Liver (tissue), 9 donors: Measurements from ENCODE around the gene UBASH3B. TPM values are rescaled to one million over a fixed set of nuclear protein-coding genes. Genes with fewer than 3 reads are reported as not detected.

Source experiments
- DNase-seq: peaks from one replicate; pipeline ENCODE4 v3.0.0-alpha.2; 2017; ENCODE audit warnings: low spot score
- H3K27ac ChIP-seq, 2 donors: one replicate each; pipeline ENCODE4 v1.7.0; 2013; ENCODE audit warnings: inconsistent platforms in 2 of 2, low read length in 2 of 2, control low read depth in 1 of 2, low read depth in 1 of 2, mild to moderate bottlenecking in 1 of 2
- H3K27me3 ChIP-seq, 4 donors: one replicate each; pipeline versions ENCODE4 v1.6.1 to v1.7.0; 2013; ENCODE audit warnings: low read length in 3 of 4, inconsistent platforms in 1 of 4, mild to moderate bottlenecking in 1 of 4, moderate library complexity in 1 of 4; ENCODE audit not compliant: control insufficient read depth in 4 of 4, insufficient read depth in 4 of 4
- H3K36me3 ChIP-seq, 4 donors: one replicate each; pipeline versions ENCODE4 v1.6.1 to v1.7.0; 2013; ENCODE audit warnings: low read length in 3 of 4, mild to moderate bottlenecking in 3 of 4, low read depth in 1 of 4, moderate library complexity in 1 of 4; ENCODE audit not compliant: control insufficient read depth in 4 of 4, insufficient read depth in 3 of 4
- H3K4me1 ChIP-seq, 4 donors: one replicate each; pipeline versions ENCODE4 v1.6.1 to v1.7.0; 2013; ENCODE audit warnings: low read length in 3 of 4, mild to moderate bottlenecking in 3 of 4, moderate library complexity in 1 of 4; ENCODE audit not compliant: control insufficient read depth in 4 of 4, insufficient read depth in 4 of 4
- H3K4me3 ChIP-seq, 3 donors: one replicate each; pipeline versions ENCODE4 v1.6.1 to v1.7.0; 2013; ENCODE audit warnings: low read length in 3 of 3, control low read depth in 1 of 3, low read depth in 1 of 3, mild to moderate bottlenecking in 1 of 3
- H3K9ac ChIP-seq, 2 donors: one replicate each; pipeline ENCODE4 v1.7.0; 2013; ENCODE audit warnings: low read length in 2 of 2, mild to moderate bottlenecking in 2 of 2, moderate library complexity in 2 of 2, control low read depth in 1 of 2, low read depth in 1 of 2
- H3K9me3 ChIP-seq, 4 donors: one replicate each; pipeline versions ENCODE4 v1.6.1 to v1.7.0; 2013; ENCODE audit warnings: low read length in 3 of 4; ENCODE audit not compliant: control insufficient read depth in 4 of 4
- ATF3 ChIP-seq: IDR thresholded peaks from 2 replicates; pipeline ENCODE4 v1.6.1; 2016; ENCODE audit warnings: antibody characterized with exemption
- EGR1 ChIP-seq, 2 donors: IDR thresholded peaks; 2 replicates each; pipeline ENCODE4 v1.6.1; 2016 to 2018; ENCODE audit warnings: antibody characterized with exemption in 2 of 2, low read depth in 2 of 2
- FOXA1 ChIP-seq: IDR thresholded peaks from 2 replicates; pipeline ENCODE4 v1.6.1; 2016; ENCODE audit warnings: antibody characterized with exemption
- FOXA2 ChIP-seq: IDR thresholded peaks from 2 replicates; pipeline ENCODE4 v1.6.1; 2016; ENCODE audit warnings: antibody characterized with exemption
- GABPA ChIP-seq, 2 donors: IDR thresholded peaks in 1 of 2; conservative IDR thresholded peaks in 1 of 2; 2 replicates each; pipeline ENCODE4 v1.6.1; 2016; ENCODE audit warnings: antibody characterized with exemption in 2 of 2, mild to moderate bottlenecking in 1 of 2, moderate library complexity in 1 of 2
- HNF4A ChIP-seq, 2 donors: conservative IDR thresholded peaks; 2 replicates each; pipeline ENCODE4 v1.6.1; 2016; ENCODE audit warnings: antibody characterized with exemption in 2 of 2, mild to moderate bottlenecking in 2 of 2
- HNF4G ChIP-seq: IDR thresholded peaks from 2 replicates; pipeline ENCODE4 v1.6.1; 2016; ENCODE audit warnings: antibody characterized with exemption
- NR2F2 ChIP-seq: IDR thresholded peaks from 2 replicates; pipeline ENCODE4 v1.6.1; 2016; ENCODE audit warnings: antibody characterized with exemption
- RAD21 ChIP-seq, 2 donors: IDR thresholded peaks; 2 replicates each; pipeline ENCODE4 v1.6.1; 2016; ENCODE audit warnings: antibody characterized with exemption in 2 of 2, mild to moderate bottlenecking in 2 of 2
- RXRA ChIP-seq, 2 donors: IDR thresholded peaks; 2 replicates each; pipeline ENCODE4 v1.6.1; 2017 to 2018; ENCODE audit warnings: antibody characterized with exemption in 2 of 2, mild to moderate bottlenecking in 1 of 2
- SP1 ChIP-seq: IDR thresholded peaks from 2 replicates; pipeline ENCODE4 v1.6.1; 2018; ENCODE audit warnings: antibody characterized with exemption, mild to moderate bottlenecking
- TAF1 ChIP-seq: conservative IDR thresholded peaks from 2 replicates; pipeline ENCODE4 v1.6.1; 2016; ENCODE audit warnings: antibody characterized with exemption, mild to moderate bottlenecking
- YY1 ChIP-seq: IDR thresholded peaks from 2 replicates; pipeline ENCODE4 v1.6.1; 2016; ENCODE audit warnings: antibody characterized with exemption, mild to moderate bottlenecking
- ZBTB33 ChIP-seq: IDR thresholded peaks from 2 replicates; pipeline ENCODE4 v1.6.1; 2016; ENCODE audit warnings: antibody characterized with exemption
- WGBS: extraction: QIAGEN DNeasy Blood & Tissue Kit; methylation state at CpG from one replicate; pipeline ENCODE4 v1.1.7; 2013; 5-methylcytosine and 5-hydroxymethylcytosine counted together
- polyA plus RNA-seq, 2 donors: library from polyadenylated mRNA; stranded (reverse) in 1 of 2; unstranded in 1 of 2; fragments of 200-250 nt in 1 of 2; fragments of >200 nt in 1 of 2; fragmentation: Nextera tagmentation in 1 of 2; extraction: Ambion mirVana in 1 of 2; gene quantifications; one replicate each; pipeline versions ENCODE4 v1.2.1 to v1.2.3, GENCODE V29; 2013 to 2015
- total RNA-seq, 2 donors: library from RNA; depleted of rRNA; stranded (reverse); fragments of >200 nt; gene quantifications; one replicate each; pipeline ENCODE4 v1.2.3, GENCODE V29; 2014
- TF ChIP-seq, protein P1 (sequence below): IDR thresholded peaks from 2 replicates; pipeline ENCODE4 v1.6.1; 2016; ENCODE audit warnings: antibody characterized with exemption, mild to moderate bottlenecking
- TF ChIP-seq, protein P2 (sequence below): fragments of 150-350 bp; IDR thresholded peaks from 2 replicates; pipeline ENCODE4 v1.5.1; 2017; ENCODE audit warnings: improper control_type of control experiment, low read depth, low read length; ENCODE audit not compliant: missing input control
- TF ChIP-seq, protein P3 (sequence below): IDR thresholded peaks from 2 replicates; pipeline ENCODE4 v1.6.1; 2016; ENCODE audit warnings: antibody characterized with exemption
- donor health status: healthy.
- donor health status: healthy.
- donor health status: healthy.
- donor health status: healthy.
- donor health status: healthy.

UBASH3B gene
- total and polyA plus RNA-seq, 4 donors: 0.48 to 5.5 (median 2.5) TPM

DNA sequence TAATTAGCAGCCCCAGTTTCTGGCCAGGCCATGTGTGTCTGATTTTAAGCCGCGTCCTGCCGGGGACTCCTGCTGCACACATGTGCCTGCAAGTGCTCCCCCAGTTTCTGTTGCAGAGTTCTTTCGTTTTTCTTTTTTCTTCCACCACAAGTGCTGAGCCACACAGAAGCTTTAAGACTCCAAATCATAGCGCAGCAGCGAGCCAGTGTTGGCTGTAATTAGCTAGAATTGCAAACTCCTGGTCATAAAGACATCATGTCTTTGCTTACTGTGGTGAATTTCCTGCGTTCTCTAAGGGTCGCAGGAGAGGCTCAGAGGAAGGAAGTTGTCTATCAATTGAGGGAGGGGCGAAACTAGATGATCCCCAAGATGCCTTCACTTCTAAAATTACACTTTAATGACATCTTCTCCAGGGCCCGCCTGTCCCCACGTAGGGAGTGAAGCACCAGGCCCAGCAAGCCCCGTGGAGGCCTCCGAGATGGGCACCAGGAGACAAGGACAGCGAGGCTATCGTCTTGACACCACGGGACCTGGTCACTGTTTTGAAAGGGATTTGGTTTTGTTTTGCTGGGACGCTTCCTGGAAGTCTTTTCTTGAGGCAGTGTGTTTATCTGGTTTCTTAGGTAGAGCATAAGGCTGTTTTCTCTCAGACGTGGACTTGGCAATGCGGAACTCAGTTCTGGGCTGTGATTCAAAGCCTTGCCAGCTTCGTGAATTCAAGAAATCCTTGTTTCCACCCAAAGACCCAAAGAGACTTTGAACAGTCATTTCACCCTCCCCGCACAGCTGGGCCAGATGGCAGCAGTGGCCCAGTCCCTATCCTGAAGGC is 71.8 kb downstream of the UBASH3B start:
- Histone ChIP-seq H3K4me1 (peaks cover 0 to 4% (median 1%) of the 10 kb centered on the region in 4 donors), H3K9me3 (no peaks in the 10 kb centered on the region), H3K27ac (peak overlapping the region; percentile 5 to 28), H3K9ac (peak overlapping the region in 1 of 2 donors; percentile 23), H3K36me3 (no peaks in the 10 kb centered on the region), H3K4me3 (no peak overlapping the region), H3K27me3 (no peaks in the 10 kb centered on the region)
- WGBS: 60% methylated on average over 21 of the region's 21 CpGs
- no peak for DNase-seq
- TF ChIP-seq, protein P1, sequence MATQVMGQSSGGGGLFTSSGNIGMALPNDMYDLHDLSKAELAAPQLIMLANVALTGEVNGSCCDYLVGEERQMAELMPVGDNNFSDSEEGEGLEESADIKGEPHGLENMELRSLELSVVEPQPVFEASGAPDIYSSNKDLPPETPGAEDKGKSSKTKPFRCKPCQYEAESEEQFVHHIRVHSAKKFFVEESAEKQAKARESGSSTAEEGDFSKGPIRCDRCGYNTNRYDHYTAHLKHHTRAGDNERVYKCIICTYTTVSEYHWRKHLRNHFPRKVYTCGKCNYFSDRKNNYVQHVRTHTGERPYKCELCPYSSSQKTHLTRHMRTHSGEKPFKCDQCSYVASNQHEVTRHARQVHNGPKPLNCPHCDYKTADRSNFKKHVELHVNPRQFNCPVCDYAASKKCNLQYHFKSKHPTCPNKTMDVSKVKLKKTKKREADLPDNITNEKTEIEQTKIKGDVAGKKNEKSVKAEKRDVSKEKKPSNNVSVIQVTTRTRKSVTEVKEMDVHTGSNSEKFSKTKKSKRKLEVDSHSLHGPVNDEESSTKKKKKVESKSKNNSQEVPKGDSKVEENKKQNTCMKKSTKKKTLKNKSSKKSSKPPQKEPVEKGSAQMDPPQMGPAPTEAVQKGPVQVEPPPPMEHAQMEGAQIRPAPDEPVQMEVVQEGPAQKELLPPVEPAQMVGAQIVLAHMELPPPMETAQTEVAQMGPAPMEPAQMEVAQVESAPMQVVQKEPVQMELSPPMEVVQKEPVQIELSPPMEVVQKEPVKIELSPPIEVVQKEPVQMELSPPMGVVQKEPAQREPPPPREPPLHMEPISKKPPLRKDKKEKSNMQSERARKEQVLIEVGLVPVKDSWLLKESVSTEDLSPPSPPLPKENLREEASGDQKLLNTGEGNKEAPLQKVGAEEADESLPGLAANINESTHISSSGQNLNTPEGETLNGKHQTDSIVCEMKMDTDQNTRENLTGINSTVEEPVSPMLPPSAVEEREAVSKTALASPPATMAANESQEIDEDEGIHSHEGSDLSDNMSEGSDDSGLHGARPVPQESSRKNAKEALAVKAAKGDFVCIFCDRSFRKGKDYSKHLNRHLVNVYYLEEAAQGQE: peak; percentile 29
- TF ChIP-seq SP1 (no peak), FOXA1 (no peak), TAF1 (no peak), NR2F2 (no peak), YY1 (no peak), ZBTB33 (no peak)
- TF ChIP-seq, protein P2, sequence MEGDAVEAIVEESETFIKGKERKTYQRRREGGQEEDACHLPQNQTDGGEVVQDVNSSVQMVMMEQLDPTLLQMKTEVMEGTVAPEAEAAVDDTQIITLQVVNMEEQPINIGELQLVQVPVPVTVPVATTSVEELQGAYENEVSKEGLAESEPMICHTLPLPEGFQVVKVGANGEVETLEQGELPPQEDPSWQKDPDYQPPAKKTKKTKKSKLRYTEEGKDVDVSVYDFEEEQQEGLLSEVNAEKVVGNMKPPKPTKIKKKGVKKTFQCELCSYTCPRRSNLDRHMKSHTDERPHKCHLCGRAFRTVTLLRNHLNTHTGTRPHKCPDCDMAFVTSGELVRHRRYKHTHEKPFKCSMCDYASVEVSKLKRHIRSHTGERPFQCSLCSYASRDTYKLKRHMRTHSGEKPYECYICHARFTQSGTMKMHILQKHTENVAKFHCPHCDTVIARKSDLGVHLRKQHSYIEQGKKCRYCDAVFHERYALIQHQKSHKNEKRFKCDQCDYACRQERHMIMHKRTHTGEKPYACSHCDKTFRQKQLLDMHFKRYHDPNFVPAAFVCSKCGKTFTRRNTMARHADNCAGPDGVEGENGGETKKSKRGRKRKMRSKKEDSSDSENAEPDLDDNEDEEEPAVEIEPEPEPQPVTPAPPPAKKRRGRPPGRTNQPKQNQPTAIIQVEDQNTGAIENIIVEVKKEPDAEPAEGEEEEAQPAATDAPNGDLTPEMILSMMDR: no peak
- TF ChIP-seq, protein P3, sequence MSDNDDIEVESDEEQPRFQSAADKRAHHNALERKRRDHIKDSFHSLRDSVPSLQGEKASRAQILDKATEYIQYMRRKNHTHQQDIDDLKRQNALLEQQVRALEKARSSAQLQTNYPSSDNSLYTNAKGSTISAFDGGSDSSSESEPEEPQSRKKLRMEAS: peak; percentile 18

GRCh38 chr11:122728561-122728960 is 73.0 kb downstream of the UBASH3B start:
- no peak overlapping the region for H3K9ac ChIP-seq
- H3K27me3 ChIP-seq: no peaks in the 10 kb centered on the region
- H3K36me3 ChIP-seq: no peaks in the 10 kb centered on the region
- H3K9me3 ChIP-seq: no peaks in the 10 kb centered on the region
- WGBS: 60% methylated on average over 2 of the region's 2 CpGs
- H3K27ac ChIP-seq: no peak overlapping the region
- no peak overlapping the region for H3K4me3 ChIP-seq
- H3K4me1 ChIP-seq: peaks cover 0 to 4% (median 1%) of the 10 kb centered on the region in 4 donors
- DNase-seq: no peak
- TF ChIP-seq FOXA2: no peak
- TF ChIP-seq HNF4G: no peak
- no peak for TF ChIP-seq HNF4A (conservative IDR thresholded peaks at IDR 0.05)
- no peak for TF ChIP-seq YY1
- no peak for TF ChIP-seq RAD21 (IDR thresholded peaks at IDR 0.05)
- no peak for TF ChIP-seq TAF1
- no peak for TF ChIP-seq GABPA (IDR thresholded peaks at IDR 0.05 in 1 of 2, conservative IDR thresholded peaks at IDR 0.05 in 1 of 2)
- no peak for TF ChIP-seq ZBTB33
- no peak for TF ChIP-seq RXRA (IDR thresholded peaks at IDR 0.05)
- TF ChIP-seq ATF3: no peak
- TF ChIP-seq, protein P2: no peak
- TF ChIP-seq EGR1 (IDR thresholded peaks at IDR 0.05; ENCODE audit: low read depth in 2 of 2): no peak
- TF ChIP-seq SP1: no peak
- no peak for TF ChIP-seq FOXA1
